Umbilical cord (tissue), 1 donor: ENCODE results near the gene CLINT1. TPM values are rescaled to one million over a fixed set of nuclear protein-coding genes. Genes with fewer than 3 reads are reported as not detected.

Experiments used
- total RNA-seq: library from RNA; depleted of rRNA; stranded (reverse); fragments of >200 nt; gene quantifications from one replicate; pipeline ENCODE4 v1.2.3, GENCODE V29; 2014; ENCODE audit warnings: low replicate concordance; ENCODE audit not compliant: insufficient read depth

The CLINT1 gene
- total RNA-seq, 1 donor from 2014 or later = 69.3 TPM

Other genes with a start within 250 kb of the CLINT1 start
- gene SOX30, start 206.7 kb downstream of the CLINT1 start, total RNA-seq = 6.3 TPM
- not detected for gene C5orf52, start 187.6 kb downstream of the CLINT1 start, total RNA-seq
- 15.4 TPM for gene THG1L, start 127.7 kb downstream of the CLINT1 start, total RNA-seq
- 41.2 TPM for gene LSM11, start 115.4 kb downstream of the CLINT1 start, total RNA-seq